K562 (cell line): Measurements from ENCODE around the gene ERFL. TPM values are rescaled to one million over a fixed set of nuclear protein-coding genes. Genes with fewer than 3 reads are reported as not detected.

Experiments
- ASH1L ChIP-seq: fragments of 450-650 bp; IDR thresholded peaks from 2 replicates; pipeline ENCODE4 v1.6.1; 2018; ENCODE audit warnings: borderline replicate concordance, mild to moderate bottlenecking, low read depth; ENCODE audit not compliant: partially characterized antibody
- BMI1 ChIP-seq: fragments of 150-350 bp; IDR thresholded peaks from 2 replicates; pipeline ENCODE4 v1.6.1; 2014; ENCODE audit warnings: low read length
- CBFA2T2 ChIP-seq: fragments of 450-650 bp; conservative IDR thresholded peaks from 2 replicates; pipeline ENCODE4 v1.6.1; 2017; ENCODE audit warnings: mild to moderate bottlenecking
- CHAMP1 ChIP-seq: fragments of 450-650 bp; IDR thresholded peaks from 2 replicates; pipeline ENCODE4 v1.6.1; 2016; ENCODE audit warnings: mild to moderate bottlenecking
- CREM ChIP-seq: IDR thresholded peaks from 2 replicates; pipeline ENCODE4 v1.6.1; 2014; ENCODE audit warnings: antibody characterized with exemption, low read depth
- DPF2 ChIP-seq: fragments of 450-650 bp; IDR thresholded peaks from 2 replicates; pipeline ENCODE4 v1.6.1; 2016
- E2F5 ChIP-seq: sonication (generic); formaldehyde crosslinking; IDR thresholded peaks from 2 replicates; pipeline ENCODE4 v1.8.0; 2022; ENCODE audit warnings: mild to moderate bottlenecking, missing genetic modification reagents
- HCFC1 ChIP-seq: IDR thresholded peaks from 2 replicates; pipeline ENCODE4 v1.6.1; 2012; ENCODE audit warnings: low read depth, low read length, improper control_type of control experiment
- HLTF ChIP-seq: fragments of 450-650 bp; IDR thresholded peaks from 2 replicates; pipeline ENCODE4 v1.6.1; 2016
- HNRNPK ChIP-seq: fragments of 200-400 bp; formaldehyde crosslinking; IDR thresholded peaks from one replicate; pipeline ENCODE4 v1.6.1; 2018; ENCODE audit warnings: mild to moderate bottlenecking, low read depth, low read length; ENCODE audit not compliant: poor library complexity, severe bottlenecking
- L3MBTL2 ChIP-seq: fragments of 450-650 bp; IDR thresholded peaks from 2 replicates; pipeline ENCODE4 v1.6.1; 2016; ENCODE audit warnings: mild to moderate bottlenecking, moderate library complexity
- NR1H2 ChIP-seq: sonication (generic); formaldehyde crosslinking; IDR thresholded peaks from 2 replicates; pipeline ENCODE4 v1.4.0; 2020; ENCODE audit warnings: mild to moderate bottlenecking, missing genetic modification reagents
- PTBP1 ChIP-seq: fragments of 200-400 bp; formaldehyde crosslinking; IDR thresholded peaks from 2 replicates; pipeline ENCODE4 v1.6.1; 2017; ENCODE audit warnings: low read depth, low read length
- SAFB2 ChIP-seq: fragments of 200-400 bp; formaldehyde crosslinking; IDR thresholded peaks from 2 replicates; pipeline ENCODE4 v1.6.1; 2018; ENCODE audit warnings: borderline replicate concordance, low read length, low read depth, moderate library complexity; ENCODE audit not compliant: severe bottlenecking
- SMARCC2 ChIP-seq: fragments of 450-650 bp; IDR thresholded peaks from 2 replicates; pipeline ENCODE4 v1.6.1; 2017; ENCODE audit warnings: antibody characterized with exemption, moderate library complexity, mild to moderate bottlenecking, low read depth
- SMC3 ChIP-seq: conservative IDR thresholded peaks from 2 replicates; pipeline ENCODE4 v1.6.1; 2011; ENCODE audit warnings: low read depth, low read length, improper control_type of control experiment; ENCODE audit not compliant: insufficient read depth
- SPI1 ChIP-seq: IDR thresholded peaks from 2 replicates; pipeline ENCODE4 v1.6.1; 2011; ENCODE audit warnings: low read depth, low read length, control low read depth, borderline replicate concordance
- ZBTB17 ChIP-seq: fragments of 450-650 bp; formaldehyde crosslinking; IDR thresholded peaks from 2 replicates; pipeline ENCODE4 v1.4.0; 2020; ENCODE audit warnings: mild to moderate bottlenecking
- ZHX1 ChIP-seq: fragments of 150-350 bp; conservative IDR thresholded peaks from 2 replicates; pipeline ENCODE4 v1.6.1; 2014; ENCODE audit warnings: low read length
- ZNF655 ChIP-seq: fragments of 250-450 bp; sonication (Bioruptor Pico); IDR thresholded peaks from 2 replicates; pipeline ENCODE4 v1.5.0; 2021
- ZNF707 ChIP-seq: fragments of 250-450 bp; sonication (Bioruptor Pico); conservative IDR thresholded peaks from 2 replicates; pipeline ENCODE4 v1.8.0; 2022; ENCODE audit warnings: inconsistent platforms, mild to moderate bottlenecking, moderate library complexity
- polyA plus RNA-seq, 8 experiments: library from polyadenylated mRNA; depleted of rRNA in 4 of 8; stranded (reverse) in 5 of 8; unstranded in 3 of 8; fragments of >200 nt; fragmentation: Nextera tagmentation in 2 of 8; fragmentation: Illumina TruSeq in 1 of 8; extraction: Ambion mirVana in 2 of 8; extraction: Trizol in 1 of 8; gene quantifications; 2 replicates each; pipeline versions ENCODE4 v1.2.1 to v1.2.3, GENCODE V29; 2011 to 2014; ENCODE audit warnings: inconsistent platforms in 1 of 8, missing spikeins in 1 of 8
- total RNA-seq, 7 experiments: library from RNA; depleted of rRNA in 6 of 7; stranded (reverse); fragments of >200 nt in 6 of 7; fragmentation: Illumina TruSeq in 2 of 7; extraction: Trizol in 2 of 7; gene quantifications; 2 replicates each; pipeline versions ENCODE4 v1.2.1 to v1.2.3, GENCODE V29; 2011 to 2021; ENCODE audit warnings: low replicate concordance in 1 of 7
- TF ChIP-seq, protein P1 (sequence below): fragments of 250-450 bp; sonication (Bioruptor Pico); IDR thresholded peaks from 2 replicates; pipeline ENCODE4 v1.4.0; 2020

The ERFL gene
- total and polyA plus RNA-seq, 9 of the 15 experiments (the other 6 are each of a cell fraction or from before 2014, with no cell fraction given), result 0.07 to 0.75 (median 0.32) TPM; not detected in 4

GRCh38 chr19:41957838-41958366 is 29.7 kb upstream of the ERFL start (continued):
- no peak for TF ChIP-seq ASH1L
- no peak for TF ChIP-seq ZBTB17 (CRISPR knock-in tag)
- TF ChIP-seq HNRNPK, result no peak
- TF ChIP-seq, protein P1, sequence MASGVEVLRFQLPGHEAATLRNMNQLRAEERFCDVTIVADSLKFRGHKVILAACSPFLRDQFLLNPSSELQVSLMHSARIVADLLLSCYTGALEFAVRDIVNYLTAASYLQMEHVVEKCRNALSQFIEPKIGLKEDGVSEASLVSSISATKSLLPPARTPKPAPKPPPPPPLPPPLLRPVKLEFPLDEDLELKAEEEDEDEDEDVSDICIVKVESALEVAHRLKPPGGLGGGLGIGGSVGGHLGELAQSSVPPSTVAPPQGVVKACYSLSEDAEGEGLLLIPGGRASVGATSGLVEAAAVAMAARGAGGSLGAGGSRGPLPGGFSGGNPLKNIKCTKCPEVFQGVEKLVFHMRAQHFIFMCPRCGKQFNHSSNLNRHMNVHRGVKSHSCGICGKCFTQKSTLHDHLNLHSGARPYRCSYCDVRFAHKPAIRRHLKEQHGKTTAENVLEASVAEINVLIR (CRISPR knock-in tag), result no peak
- no peak for TF ChIP-seq NR1H2 (CRISPR knock-in tag)
- peak; percentile 88 for TF ChIP-seq SMC3
- TF ChIP-seq CREM, result peak; percentile 38; the same call in 1 of the 2 replicates
- no peak for TF ChIP-seq DPF2
- peak; percentile 31 for TF ChIP-seq CBFA2T2
- no peak for TF ChIP-seq CHAMP1
- no peak for TF ChIP-seq SMARCC2
- peak; percentile 31; the same call in 1 of the 2 replicates for TF ChIP-seq HLTF
- TF ChIP-seq PTBP1, result no peak
- TF ChIP-seq ZNF707 (CRISPR knock-in tag), result no peak
- TF ChIP-seq ZHX1, result no peak
- no peak for TF ChIP-seq BMI1
- TF ChIP-seq SAFB2, result no peak
- TF ChIP-seq L3MBTL2, result peak; percentile 24; the same call in 1 of the 2 replicates
- TF ChIP-seq SPI1, result peak; percentile 62; the same call in 1 of the 2 replicates
- TF ChIP-seq HCFC1, result peak; percentile 38
- no peak for TF ChIP-seq E2F5
- TF ChIP-seq ZNF655 (CRISPR knock-in tag), result no peak
